Right lobe of liver (tissue), 4 donors: ENCODE data around the gene NUMA1.

ENCODE experiments used
- CTCF ChIP-seq, 4 donors: fragments of 200-600 bp in 3 of 4; fragments of 450-650 bp in 1 of 4; IDR thresholded peaks; one replicate each; pipeline versions ENCODE4 v1.5.1 to v1.8.0; 2016 to 2022; ENCODE audit warnings: antibody characterized with exemption in 4 of 4, mild to moderate bottlenecking in 2 of 4
- POLR2A ChIP-seq: fragments of 450-650 bp; IDR thresholded peaks from one replicate; pipeline ENCODE4 v1.6.1; 2017; ENCODE audit warnings: antibody characterized with exemption, mild to moderate bottlenecking
- donor health status: DM: no; HTN: no; CAD: no.
- donor health status: DM: no; HTN: no; CAD: no.
- donor health status: DM: no; HTN: yes; CAD: no.

- TF ChIP-seq CTCF (IDR thresholded peaks at IDR 0.05) (no peak), POLR2A (no peak)
These were observed 81.0 kb downstream of the NUMA1 start for GRCh38 chr11:71999362-71999761.
